ENCODE data around the gene ADAMTSL3.

ADAMTSL3 gene, protein sequence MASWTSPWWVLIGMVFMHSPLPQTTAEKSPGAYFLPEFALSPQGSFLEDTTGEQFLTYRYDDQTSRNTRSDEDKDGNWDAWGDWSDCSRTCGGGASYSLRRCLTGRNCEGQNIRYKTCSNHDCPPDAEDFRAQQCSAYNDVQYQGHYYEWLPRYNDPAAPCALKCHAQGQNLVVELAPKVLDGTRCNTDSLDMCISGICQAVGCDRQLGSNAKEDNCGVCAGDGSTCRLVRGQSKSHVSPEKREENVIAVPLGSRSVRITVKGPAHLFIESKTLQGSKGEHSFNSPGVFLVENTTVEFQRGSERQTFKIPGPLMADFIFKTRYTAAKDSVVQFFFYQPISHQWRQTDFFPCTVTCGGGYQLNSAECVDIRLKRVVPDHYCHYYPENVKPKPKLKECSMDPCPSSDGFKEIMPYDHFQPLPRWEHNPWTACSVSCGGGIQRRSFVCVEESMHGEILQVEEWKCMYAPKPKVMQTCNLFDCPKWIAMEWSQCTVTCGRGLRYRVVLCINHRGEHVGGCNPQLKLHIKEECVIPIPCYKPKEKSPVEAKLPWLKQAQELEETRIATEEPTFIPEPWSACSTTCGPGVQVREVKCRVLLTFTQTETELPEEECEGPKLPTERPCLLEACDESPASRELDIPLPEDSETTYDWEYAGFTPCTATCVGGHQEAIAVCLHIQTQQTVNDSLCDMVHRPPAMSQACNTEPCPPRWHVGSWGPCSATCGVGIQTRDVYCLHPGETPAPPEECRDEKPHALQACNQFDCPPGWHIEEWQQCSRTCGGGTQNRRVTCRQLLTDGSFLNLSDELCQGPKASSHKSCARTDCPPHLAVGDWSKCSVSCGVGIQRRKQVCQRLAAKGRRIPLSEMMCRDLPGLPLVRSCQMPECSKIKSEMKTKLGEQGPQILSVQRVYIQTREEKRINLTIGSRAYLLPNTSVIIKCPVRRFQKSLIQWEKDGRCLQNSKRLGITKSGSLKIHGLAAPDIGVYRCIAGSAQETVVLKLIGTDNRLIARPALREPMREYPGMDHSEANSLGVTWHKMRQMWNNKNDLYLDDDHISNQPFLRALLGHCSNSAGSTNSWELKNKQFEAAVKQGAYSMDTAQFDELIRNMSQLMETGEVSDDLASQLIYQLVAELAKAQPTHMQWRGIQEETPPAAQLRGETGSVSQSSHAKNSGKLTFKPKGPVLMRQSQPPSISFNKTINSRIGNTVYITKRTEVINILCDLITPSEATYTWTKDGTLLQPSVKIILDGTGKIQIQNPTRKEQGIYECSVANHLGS (N-terminal part only)

DNA sequence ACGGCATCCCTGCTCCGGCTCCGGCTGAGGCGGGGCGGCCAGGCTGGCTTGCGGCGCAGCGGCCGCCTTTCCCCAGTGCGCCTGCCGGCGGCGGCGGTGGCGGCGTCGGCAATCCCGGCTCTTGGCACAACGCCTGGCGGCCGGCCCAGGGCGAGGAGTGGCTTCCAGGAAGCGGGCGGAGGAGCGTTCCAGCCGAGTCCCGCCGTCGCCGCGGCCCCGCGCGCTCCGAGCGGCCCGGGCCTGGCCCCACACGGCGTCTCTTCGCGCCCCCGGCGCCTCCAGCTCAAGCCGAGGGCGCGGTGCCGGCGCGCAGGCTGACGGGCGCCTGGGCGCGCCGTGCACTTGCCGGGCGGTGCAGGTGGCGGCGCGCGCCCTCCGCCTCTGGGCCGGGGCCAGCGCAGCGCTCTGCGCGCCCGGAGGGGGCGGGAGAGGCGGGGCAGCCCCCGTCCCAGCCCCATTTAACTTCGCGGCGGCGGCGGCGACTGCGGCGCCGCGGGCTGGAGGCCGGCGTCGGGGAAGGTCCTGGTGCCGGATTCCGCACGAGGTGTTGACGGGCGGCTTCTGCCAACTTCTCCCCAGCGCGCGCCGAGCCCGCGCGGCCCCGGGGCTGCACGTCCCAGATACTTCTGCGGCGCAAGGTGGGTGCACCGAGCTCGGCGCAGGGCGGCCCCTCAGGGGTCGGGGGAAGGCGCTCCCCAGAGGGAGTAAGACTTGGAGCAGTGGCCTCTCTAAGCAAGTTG, at the start of gene ADAMTSL3:
Gene ADAMTSL3 (plus strand): TSS at position 485 of the 740 bp plus-strand sequence. CDS start 1,639 bp downstream, outside the sequence.
- no peak for DNase-seq (ENCODE audit: low read depth in 3 of 3)

DNA sequence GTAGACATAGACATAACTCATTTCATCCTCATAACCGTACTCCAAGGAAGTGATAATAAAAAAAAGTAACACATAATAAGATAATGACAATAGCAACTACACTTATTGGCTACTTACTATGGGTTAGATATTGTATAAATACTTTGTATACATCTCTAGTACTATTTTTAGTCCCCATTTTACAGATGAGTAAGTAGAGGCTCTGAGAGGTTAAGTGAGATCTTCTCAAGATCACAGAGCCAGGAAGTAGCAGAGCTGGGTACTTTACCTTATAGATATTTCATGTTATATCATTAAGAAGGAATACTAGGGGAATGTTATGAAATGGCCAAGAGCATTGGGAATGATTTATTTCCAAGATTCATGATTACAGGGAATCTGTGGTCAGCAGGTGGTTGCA, 49.4 kb upstream of the ADAMTSL3 start:
- no peak for DNase-seq (ENCODE audit: low read depth in 3 of 3)

DNA sequence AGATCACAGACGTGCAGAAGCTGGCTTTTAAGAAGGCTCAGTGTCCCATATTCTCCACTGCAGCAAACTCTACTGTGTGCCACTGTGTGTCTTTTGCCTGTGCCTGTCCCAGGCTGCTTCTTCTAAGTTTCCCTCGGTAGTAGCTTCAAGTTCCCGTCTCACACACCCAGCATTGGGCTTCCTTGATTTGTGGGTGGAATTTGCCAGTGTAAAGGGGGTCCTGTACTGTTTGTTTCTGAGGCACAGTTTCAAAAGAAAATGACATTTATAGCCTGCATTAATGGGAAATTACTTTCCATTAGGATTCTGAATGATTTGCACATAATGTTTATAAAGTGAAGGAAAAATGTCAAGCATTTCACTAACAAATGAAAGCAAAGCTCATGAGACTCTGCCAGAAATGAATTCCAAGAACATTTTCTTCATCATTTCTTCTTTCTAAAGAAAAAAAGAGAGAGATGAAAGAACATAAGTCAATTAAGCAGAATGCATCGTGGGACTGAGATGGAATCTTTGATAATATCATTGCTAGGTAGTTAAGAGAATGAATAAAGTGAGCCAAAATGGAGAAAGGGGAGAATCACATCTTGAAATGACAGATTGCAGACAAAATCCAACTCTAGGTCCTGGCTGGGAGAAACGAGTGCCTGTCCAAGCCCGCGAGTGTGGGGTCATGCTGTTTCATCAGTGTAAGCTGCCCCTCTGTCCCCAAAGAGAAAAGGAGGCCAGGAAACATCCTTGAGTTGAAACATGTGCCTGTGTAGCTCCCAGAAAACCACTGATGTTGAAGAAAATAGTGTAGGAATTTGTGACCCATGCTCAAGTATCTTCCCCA, 48.6 kb upstream of the ADAMTSL3 start:
- DNase-seq (ENCODE audit: low read depth in 3 of 3) = no peak

DNA sequence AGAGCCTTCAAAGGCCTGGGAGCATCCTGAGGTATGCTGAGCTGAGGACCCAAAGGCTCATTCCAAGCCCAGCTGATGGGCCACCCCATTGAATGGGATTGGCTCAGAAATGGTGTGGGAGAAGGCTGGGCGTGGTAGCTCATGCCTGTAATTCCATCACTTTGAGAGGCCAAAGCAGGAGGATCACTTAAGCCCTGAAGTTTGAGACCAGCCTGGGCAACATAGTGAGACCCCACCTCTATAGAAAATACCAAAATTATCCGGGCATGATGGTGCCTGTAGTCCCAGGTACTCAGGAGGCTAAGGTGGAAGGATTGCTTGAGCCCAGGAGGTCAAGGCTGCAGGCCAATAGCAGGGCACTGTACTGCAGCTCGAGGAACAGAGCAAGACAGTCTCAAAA, 43.8 kb upstream of the ADAMTSL3 start:
- no peak for DNase-seq (ENCODE audit: low read depth in 3 of 3)

DNA sequence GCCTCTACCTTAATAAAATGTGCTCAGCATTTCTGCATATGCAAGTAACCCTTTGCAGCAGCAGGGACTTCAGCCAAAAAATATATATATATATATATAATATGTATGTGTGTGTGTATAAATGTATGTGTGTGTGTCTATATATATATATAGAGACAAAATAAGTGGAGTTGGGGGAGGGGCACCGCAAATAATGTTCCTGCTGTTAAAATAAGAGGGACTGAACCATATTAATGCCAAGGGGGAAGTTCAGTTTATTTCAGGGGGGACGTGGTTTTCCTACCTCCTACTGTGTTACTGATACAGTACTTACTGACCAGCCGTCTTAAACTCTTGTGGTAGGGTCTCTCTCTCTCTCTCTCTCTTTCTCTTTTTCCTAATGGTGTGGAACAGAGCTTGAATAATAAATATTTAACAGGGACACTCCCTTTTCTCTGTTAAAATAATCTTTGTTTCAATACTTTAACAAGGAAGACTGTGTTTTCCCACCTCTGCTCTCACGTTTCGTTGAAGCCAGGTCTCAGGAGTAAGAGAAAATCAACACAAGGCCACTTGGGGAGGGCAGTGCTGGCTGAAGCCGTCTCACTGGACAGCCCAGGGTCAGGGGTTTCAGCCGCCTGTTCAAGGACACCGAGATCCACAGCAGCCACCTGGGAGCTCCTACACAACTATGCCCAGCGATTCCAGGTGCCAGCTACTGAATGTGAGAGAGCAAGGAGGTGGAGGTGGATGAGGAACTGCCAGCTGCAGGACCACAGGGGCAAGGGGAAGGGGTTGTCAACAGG, 42.8 kb upstream of the ADAMTSL3 start:
- DNase-seq (ENCODE audit: low read depth in 3 of 3) = no peak

DNA sequence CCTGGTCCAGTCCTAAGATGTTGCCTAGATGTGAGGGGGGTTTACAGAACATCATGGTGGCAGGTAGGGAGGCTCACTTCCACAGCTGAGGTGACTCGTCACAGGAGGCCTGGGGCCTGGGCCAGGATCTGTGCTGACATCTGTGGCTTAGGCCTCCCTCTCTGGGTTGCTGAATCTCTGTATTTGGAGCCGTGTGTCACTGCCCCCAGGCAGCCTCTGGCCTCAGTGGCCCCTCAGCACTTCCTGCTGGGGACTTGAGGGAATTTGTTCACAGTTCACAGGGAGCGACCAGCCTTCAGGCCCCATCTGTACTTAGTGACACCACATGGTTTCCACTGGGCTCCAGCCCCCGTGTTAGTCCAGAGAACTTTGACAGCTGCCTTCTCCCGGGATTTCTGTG, 41.7 kb upstream of the ADAMTSL3 start:
- no peak for DNase-seq (ENCODE audit: low read depth in 3 of 3)

DNA sequence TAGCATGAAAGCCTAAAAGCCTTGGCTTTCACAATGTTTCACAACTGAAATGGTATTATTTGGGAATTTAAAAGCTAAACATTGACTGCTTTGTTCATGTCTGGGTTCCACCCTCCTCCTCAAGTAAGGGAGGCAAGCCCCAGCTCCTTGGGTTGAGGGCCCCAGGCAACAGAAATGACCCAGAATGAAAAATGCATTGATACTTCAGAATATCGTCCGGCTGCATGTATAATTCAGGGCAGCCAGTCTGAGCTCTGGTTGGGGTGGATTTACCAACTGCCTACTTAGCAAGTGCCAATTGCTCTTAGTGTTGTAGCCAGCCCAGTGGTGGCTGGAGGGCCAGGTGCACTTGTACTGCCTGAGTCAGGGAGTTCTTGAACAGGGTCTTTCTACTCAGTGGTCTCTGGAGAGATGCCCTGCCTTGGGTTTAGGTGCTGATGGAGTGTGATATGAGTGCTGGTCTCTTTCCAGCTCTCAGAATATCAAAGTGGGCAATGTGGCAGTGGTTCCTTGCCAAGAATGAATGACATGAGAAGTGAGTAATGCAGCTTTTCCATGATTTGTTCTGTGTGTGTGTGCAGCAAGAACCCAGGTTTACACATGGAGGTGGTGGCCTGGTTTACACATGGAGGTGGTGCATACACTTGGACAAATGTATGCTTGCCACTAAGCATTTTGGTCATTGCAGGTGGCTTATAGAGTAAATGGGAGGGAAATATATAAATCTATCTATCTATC, 40.9 kb upstream of the ADAMTSL3 start:
- no peak for DNase-seq (ENCODE audit: low read depth in 3 of 3)

DNA sequence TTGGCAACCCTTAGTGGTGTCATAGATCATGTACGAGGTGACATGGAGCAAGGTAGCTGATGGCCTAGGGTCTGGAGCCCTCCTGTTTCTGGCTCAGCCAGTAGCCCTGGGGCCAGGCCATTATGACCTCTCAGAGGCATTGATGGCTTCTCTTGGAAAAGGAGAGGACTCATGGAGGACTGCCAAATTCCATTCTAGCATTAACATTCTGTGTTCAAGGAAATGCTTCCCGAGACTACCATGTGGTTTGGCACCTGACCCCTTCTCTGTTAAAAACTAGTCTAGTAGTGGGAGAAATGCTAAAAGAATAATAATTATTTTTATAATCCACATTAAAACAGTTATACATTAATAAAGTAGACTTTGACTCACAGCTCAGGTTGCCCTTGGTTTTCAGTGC, 40.2 kb upstream of the ADAMTSL3 start:
- DNase-seq (ENCODE audit: low read depth in 3 of 3) = no peak

DNA sequence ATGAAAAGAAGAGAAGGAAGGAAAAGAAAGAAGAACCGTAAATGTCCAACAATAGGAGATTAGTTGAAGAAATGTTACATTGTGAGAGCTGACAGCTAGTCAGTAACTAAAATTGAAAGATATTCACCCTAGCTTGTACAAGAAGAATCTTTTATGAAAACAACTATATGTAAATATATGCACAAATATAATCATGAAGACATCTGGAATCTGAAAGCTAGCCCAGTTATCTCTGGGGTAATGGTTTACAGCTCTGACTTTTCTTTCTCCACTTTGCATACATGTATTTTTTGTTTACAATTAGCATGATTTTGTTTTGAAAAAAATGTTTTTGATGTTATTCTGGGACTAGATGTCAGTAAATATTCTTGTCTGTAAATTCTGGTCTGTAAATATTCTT, 37.1 kb upstream of the ADAMTSL3 start:
- no peak for DNase-seq (ENCODE audit: low read depth in 3 of 3)

DNA sequence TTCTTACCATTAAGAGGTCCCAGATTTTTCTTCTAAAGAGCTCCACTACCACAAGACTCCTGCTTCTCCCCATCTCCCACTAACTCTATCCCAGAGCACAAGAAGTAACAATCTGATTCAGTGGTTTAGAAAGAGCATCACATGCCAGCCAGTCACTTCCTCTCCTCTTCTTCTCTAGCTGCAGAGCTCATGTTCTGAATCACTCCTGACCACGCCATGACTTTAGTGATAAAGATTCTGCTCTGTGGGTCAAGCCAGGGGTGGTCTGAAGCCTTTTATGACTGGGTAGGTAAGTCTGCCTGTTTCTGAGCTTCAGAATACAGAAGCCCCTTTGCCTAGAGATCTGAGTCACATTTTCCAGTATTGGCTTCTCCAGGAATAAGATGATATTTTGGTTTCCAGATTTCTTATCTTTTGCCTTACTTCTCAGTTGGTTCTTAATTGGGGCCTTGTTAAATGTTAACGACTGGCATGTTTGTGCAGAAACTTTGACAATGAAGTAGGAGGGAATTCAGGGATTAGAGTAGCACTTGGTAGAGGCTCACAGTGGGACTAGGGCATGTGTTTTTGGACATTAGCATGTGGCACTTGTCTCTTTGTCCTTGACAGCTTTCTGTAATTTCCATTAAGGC, 27.6 kb upstream of the ADAMTSL3 start:
- DNase-seq (ENCODE audit: low read depth in 3 of 3) = no peak

DNA sequence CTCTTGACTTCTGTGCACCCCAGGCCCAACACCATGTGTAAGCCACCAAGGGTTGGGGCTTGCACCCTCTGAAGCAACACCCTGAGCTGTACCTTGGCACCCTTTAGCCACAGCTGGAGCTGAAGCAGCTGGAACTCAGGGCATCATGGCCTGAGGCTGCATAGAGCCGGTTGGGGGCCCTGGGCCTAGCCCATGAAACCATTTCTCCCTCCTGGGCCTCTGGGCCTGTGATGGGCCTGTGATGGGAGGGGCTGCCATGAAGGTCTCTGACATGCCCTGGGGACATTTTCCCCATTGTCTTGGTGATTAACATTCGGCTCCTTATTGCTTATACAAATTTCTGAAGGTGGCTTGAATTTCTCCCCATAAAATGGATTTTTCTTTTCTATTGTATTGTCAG, 22.4 kb upstream of the ADAMTSL3 start:
- no peak for DNase-seq (ENCODE audit: low read depth in 3 of 3)

DNA sequence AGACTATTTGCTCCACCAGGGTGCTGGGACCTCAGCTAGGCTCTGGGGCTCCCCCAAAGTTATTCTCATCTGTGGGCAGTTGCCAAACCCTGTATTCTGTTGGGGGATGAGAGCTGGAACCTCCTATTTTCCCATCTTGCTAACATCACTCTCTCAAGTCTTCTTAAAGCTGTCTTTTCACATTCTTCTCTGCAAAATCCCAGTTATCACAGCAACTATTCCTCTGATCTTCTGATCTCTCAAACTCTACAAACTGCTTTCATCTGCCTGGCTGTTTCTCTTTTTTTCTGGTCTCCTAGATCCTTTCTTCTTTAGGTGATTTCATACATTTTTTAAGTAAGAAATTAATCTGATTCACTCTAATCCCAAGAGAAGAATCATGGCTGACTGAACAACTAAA, 10.7 kb upstream of the ADAMTSL3 start:
- DNase-seq (ENCODE audit: low read depth in 3 of 3) = no peak

DNA sequence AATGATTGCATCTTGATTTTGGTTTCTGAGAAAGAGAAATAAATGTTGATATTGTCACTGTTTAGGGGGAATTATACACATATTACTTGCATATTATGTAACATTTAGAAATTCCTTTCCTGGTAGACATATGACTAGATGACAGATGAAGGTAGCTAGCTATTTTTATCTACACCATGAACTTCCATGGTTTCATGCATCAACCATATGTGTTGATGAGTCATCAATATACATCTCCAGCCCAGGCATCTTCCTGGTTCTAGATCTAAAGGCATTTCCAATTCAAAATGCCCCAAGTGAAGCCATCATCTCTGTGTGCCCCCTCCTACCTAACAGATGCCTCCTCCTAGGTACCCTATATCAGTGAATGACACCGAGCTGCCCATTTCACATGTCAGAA, 9.5 kb upstream of the ADAMTSL3 start:
- no peak for DNase-seq (ENCODE audit: low read depth in 3 of 3)

DNA sequence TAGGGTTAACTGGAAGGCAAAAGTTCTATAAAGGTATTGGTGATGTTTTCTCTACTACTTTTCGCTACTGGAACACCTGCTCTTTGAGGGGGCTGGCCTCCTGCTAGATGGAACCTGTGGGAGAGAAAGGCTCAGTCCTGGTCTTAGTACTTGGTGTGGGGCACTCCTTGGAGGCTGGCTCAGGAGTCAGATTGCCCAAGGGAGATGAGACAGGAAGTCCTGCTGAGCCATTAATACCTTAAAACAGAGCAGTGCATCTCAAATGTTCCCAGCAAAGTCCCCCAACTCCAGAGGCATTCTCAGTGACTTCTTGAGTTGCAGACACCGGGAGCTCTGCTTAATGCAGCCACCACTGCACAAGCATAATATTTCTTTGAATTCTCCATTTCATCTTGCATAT, 3.1 kb upstream of the ADAMTSL3 start:
- DNase-seq (ENCODE audit: low read depth in 3 of 3) = no peak

DNA sequence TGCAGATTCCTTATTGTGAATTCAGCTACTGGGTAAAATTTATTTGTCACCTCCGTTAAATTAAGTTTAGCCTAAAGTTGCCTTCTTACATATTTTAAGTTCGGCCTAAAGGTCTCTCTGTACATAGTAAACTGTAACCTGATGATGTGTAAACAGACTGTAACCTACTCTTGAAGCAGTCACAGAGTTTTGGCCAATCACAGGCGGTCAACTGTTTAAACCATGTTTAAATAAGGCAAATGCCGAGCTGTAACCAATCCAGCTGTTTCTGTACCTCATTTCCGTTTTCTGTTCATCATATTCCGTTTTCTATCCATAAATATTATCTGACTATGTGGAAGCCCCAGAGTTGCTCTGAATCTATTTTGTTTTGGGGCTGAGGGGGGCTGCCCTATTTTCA, 2.4 kb upstream of the ADAMTSL3 start:
- DNase-seq (ENCODE audit: low read depth in 3 of 3) = no peak

DNA sequence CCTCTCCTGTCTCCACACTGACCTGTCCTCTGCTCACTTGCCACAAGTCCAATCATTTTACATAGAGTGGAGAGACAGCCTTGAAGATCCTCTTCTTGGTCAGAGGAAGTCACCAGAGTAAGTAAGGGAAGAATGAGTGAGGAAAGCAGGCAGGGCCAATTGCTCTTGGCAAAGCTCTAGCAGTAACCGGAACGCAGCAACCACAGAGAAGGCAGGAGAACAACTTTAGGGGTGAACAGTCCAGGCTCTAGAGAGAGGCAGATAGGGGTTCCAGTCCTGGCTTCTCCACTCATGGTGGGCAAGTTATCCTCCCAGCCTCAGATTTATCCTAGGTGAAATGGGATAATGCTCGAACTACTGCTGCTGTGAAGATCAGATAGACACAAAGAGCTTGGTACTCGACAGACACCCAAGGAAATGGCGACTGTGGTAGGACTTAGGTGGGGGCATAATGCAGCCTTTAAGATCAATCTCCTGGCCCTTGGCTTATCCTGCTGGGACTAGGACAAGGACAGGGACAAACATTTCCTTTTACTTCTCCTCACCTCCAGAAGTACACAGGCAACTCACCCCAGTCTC, 1.2 kb upstream of the ADAMTSL3 start:
- DNase-seq (ENCODE audit: low read depth in 3 of 3) = no peak

DNA sequence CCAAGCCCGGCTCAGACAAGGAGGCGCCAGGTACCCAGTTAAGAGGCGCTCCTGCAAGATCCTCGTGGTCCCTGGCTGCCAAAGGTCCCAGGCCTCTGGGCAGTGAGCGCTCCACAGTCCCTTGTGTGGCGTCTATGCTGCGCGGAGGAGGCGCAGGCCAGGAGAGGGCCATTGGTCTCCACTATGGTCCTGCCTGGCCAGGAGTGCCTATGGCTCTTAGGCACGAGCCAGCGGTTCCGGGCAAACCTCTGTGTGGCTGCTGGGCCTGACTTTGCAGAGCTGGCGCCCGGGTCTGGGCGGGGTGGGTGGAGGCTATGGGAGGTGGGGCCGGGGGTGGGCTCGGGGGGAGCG, 660 bp upstream of the ADAMTSL3 start:
- DNase-seq (ENCODE audit: low read depth in 3 of 3) = no peak
